HCT116 (cell line): Measurements from ENCODE around the gene DENND5B. TPM values are rescaled to one million over a fixed set of nuclear protein-coding genes. Genes with fewer than 3 reads are reported as not detected.

Experiments used
- ATAC-seq: fragments of 200-7000 bp; cut with Tn5 transposase; 2 replicates; pipeline ENCODE4 v1.9.1; 2020; ENCODE audit warnings: mild to moderate bottlenecking, moderate library complexity
- BruUV-seq: library from RNA; stranded (reverse); fragments of 400-500 nt; replicated peaks from 2 replicates; lab custom pipeline; 2021; lab: Mats Ljungman, UMichigan
- CTCF ChIA-PET: fragments of 300-600 bp; sonication (Branson Sonifier 250); formaldehyde crosslinking; loops from one replicate; lab custom pipeline; 2021; ENCODE audit warnings: antibody characterized with exemption; lab: Charles Lee
- POLR2A ChIA-PET: fragments of 300-600, 350-600 bp; sonication (Branson Sonifier 250); formaldehyde crosslinking; loops from one replicate; lab custom pipeline; 2021; ENCODE audit warnings: antibody characterized with exemption; lab: Charles Lee
- RAD21 ChIA-PET, 2 experiments: fragments of 300-600 bp; sonication (Branson Sonifier 250); formaldehyde crosslinking; loops; one replicate each; lab custom pipeline; 2023; ENCODE audit warnings: low total read pairs in 2 of 2; ENCODE audit not compliant: uncharacterized antibody in 2 of 2, unreplicated experiment in 2 of 2, low non-redundant PET in 1 of 2; lab: Charles Lee
- DNase-seq: peaks from one replicate; pipeline ENCODE4 v3.0.0-alpha.2; 2010; ENCODE audit warnings: low read depth, low spot score
- H2AFZ ChIP-seq: fragments of 200-600 bp; shearing (Covaris generic), sonication (generic); 2 replicates; pipeline ENCODE4 v1.6.1; 2017; ENCODE audit warnings: low read depth, mixed run types, mixed read lengths, antibody characterized with exemption, low read length; ENCODE audit not compliant: poor library complexity, severe bottlenecking
- H3K27ac ChIP-seq: 2 replicates; pipeline ENCODE4 v1.5.1; 2012; ENCODE audit warnings: low read depth, low read length
- H3K27me3 ChIP-seq: fragments of 200-600 bp; sonication (generic); 2 replicates; pipeline ENCODE4 v1.6.1; 2016; ENCODE audit warnings: mixed run types, low read length, mixed read lengths; ENCODE audit not compliant: insufficient read depth
- H3K36me3 ChIP-seq, 2 experiments: fragments of 200-500 bp in 1 of 2; fragments of 200-600 bp in 1 of 2; sonication (Bioruptor generic) in 1 of 2; sonication (generic) in 1 of 2; 2 replicates each; pipeline versions ENCODE4 v1.5.1 to v1.6.1; 2014 to 2016; ENCODE audit warnings: low read length in 2 of 2, inconsistent platforms in 1 of 2, mixed read lengths in 1 of 2, mixed run types in 1 of 2; ENCODE audit not compliant: insufficient read depth in 2 of 2, control insufficient read depth in 1 of 2
- H3K4me1 ChIP-seq, 2 experiments: fragments of 200-600 bp in 1 of 2; sonication (generic) in 1 of 2; 2 replicates each; pipeline versions ENCODE4 v1.5.1 to v1.6.1; 2012 to 2017; ENCODE audit warnings: low read length in 2 of 2, inconsistent platforms in 1 of 2, mild to moderate bottlenecking in 1 of 2, mixed read lengths in 1 of 2, mixed run types in 1 of 2, moderate library complexity in 1 of 2; ENCODE audit not compliant: insufficient read depth in 2 of 2, control insufficient read depth in 1 of 2
- H3K4me2 ChIP-seq: fragments of 200-600 bp; sonication (generic); 2 replicates; pipeline ENCODE4 v1.6.1; 2017; ENCODE audit warnings: mixed run types, low read length, mixed read lengths
- H3K4me3 ChIP-seq, 2 experiments: fragments of 200-600 bp in 1 of 2; sonication (generic) in 1 of 2; replicated peaks in 1 of 2; 2 replicates each; pipeline ENCODE4 v1.5.1; 2011 to 2016; ENCODE audit warnings: low read length in 2 of 2, control low read depth in 1 of 2, low read depth in 1 of 2, mild to moderate bottlenecking in 1 of 2, mixed read lengths in 1 of 2, mixed run types in 1 of 2
- H3K79me2 ChIP-seq: fragments of 200-600 bp; sonication (generic); 2 replicates; pipeline ENCODE4 v1.6.1; 2017; ENCODE audit warnings: mild to moderate bottlenecking, mixed run types, low read length, moderate library complexity, mixed read lengths; ENCODE audit not compliant: insufficient read depth
- H3K9ac ChIP-seq: fragments of 200-600 bp; sonication (generic); 2 replicates; pipeline ENCODE4 v1.6.1; 2016; ENCODE audit warnings: low read length, mixed read lengths
- H3K9me2 ChIP-seq: fragments of 200-600 bp; sonication (generic), shearing (Covaris generic); 2 replicates; pipeline ENCODE4 v1.6.1; 2017; ENCODE audit warnings: mixed run types, mild to moderate bottlenecking, moderate library complexity; ENCODE audit not compliant: insufficient read depth
- H3K9me3 ChIP-seq, 2 experiments: fragments of 200-500 bp in 1 of 2; fragments of 200-600 bp in 1 of 2; sonication (Bioruptor generic) in 1 of 2; sonication (generic) in 1 of 2; 2 replicates each; pipeline ENCODE4 v1.6.1; 2014 to 2017; ENCODE audit warnings: low read length in 2 of 2, mixed read lengths in 2 of 2, inconsistent platforms in 1 of 2, low read depth in 1 of 2, mild to moderate bottlenecking in 1 of 2, mixed run types in 1 of 2, moderate library complexity in 1 of 2; ENCODE audit not compliant: control insufficient read depth in 1 of 2, insufficient read depth in 1 of 2
- H4K20me1 ChIP-seq: fragments of 200-600 bp; sonication (generic), shearing (Covaris generic); 2 replicates; pipeline ENCODE4 v1.6.1; 2017; ENCODE audit warnings: mixed run types, mild to moderate bottlenecking, moderate library complexity; ENCODE audit not compliant: insufficient read depth
- CBX3 ChIP-seq: IDR thresholded peaks from 2 replicates; pipeline ENCODE4 v1.6.1; 2012; ENCODE audit warnings: low read depth
- CEBPB ChIP-seq: IDR thresholded peaks from 2 replicates; pipeline ENCODE4 v1.6.1; 2012; ENCODE audit warnings: low read depth
- EGR1 ChIP-seq: IDR thresholded peaks from 2 replicates; pipeline ENCODE4 v1.6.1; 2012; ENCODE audit warnings: low read depth
- ELF1 ChIP-seq: IDR thresholded peaks from 2 replicates; pipeline ENCODE4 v1.6.1; 2012; ENCODE audit warnings: low read depth, borderline replicate concordance
- EZH2 ChIP-seq: fragments of 200-600 bp; sonication (generic); IDR thresholded peaks from 2 replicates; pipeline ENCODE4 v1.6.1; 2017; ENCODE audit warnings: antibody characterized with exemption, mixed run types
- FOSL1 ChIP-seq: IDR thresholded peaks from 2 replicates; pipeline ENCODE4 v1.6.1; 2012; ENCODE audit warnings: low read depth
- JUND ChIP-seq: IDR thresholded peaks from 2 replicates; pipeline ENCODE4 v1.6.1; 2012
- POLR2AphosphoS5 ChIP-seq: IDR thresholded peaks from 2 replicates; pipeline ENCODE4 v1.6.1; 2011; ENCODE audit warnings: mild to moderate bottlenecking, low read depth, low read length, moderate library complexity
- SIN3A ChIP-seq: IDR thresholded peaks from 2 replicates; pipeline ENCODE4 v1.6.1; 2012; ENCODE audit warnings: low read depth
- SP1 ChIP-seq: IDR thresholded peaks from 2 replicates; pipeline ENCODE4 v1.6.1; 2012; ENCODE audit warnings: low read depth
- ZFX ChIP-seq: fragments of 450-650 bp; IDR thresholded peaks from 2 replicates; pipeline ENCODE4 v1.6.1; 2017
- ZNF274 ChIP-seq: fragments of 200-500 bp; sonication (Bioruptor generic); IDR thresholded peaks from 2 replicates; pipeline ENCODE4 v1.6.1; 2014; ENCODE audit warnings: mild to moderate bottlenecking, low read depth, low read length, inconsistent platforms
- intact Hi-C: fragments of 100-400 bp; cut with micrococcal nuclease; formaldehyde crosslinking; loops from 2 replicates; pipeline ENCODE4 v1.10.0; 2022
- total RNA-seq: library from RNA; stranded (reverse); gene quantifications from one replicate; pipeline ENCODE4 v1.2.1, GENCODE V29; 2021; ENCODE audit not compliant: unreplicated experiment
- TF ChIP-seq, protein P1 (sequence below): IDR thresholded peaks from 2 replicates; pipeline ENCODE4 v1.6.1; 2012
- TF ChIP-seq, protein P2 (sequence below): IDR thresholded peaks from 2 replicates; pipeline ENCODE4 v1.6.1; 2012
- TF ChIP-seq, protein P3 (sequence below), 3 experiments: fragments of 200-600 bp in 1 of 3; sonication (generic) in 1 of 3; IDR thresholded peaks in 2 of 3; conservative IDR thresholded peaks in 1 of 3; 2 replicates each; pipeline ENCODE4 v1.5.1; 2012 to 2017; ENCODE audit warnings: low read depth in 2 of 3, low read length in 2 of 3, antibody characterized with exemption in 1 of 3, borderline replicate concordance in 1 of 3, control low read depth in 1 of 3, mild to moderate bottlenecking in 1 of 3, mixed read lengths in 1 of 3, mixed run types in 1 of 3, moderate library complexity in 1 of 3; ENCODE audit not compliant: insufficient read depth in 1 of 3
- TF ChIP-seq, protein P4 (sequence below): IDR thresholded peaks from 2 replicates; pipeline ENCODE4 v1.6.1; 2011; ENCODE audit warnings: mild to moderate bottlenecking, low read length, moderate library complexity; ENCODE audit not compliant: insufficient replicate concordance; ENCODE audit errors: extremely low read depth
- TF ChIP-seq, protein P5 (sequence below): IDR thresholded peaks from 2 replicates; pipeline ENCODE4 v1.6.1; 2012; ENCODE audit warnings: low read depth

DENND5B gene
- total RNA-seq, 1 experiment from 2014 or later, result 19.2 TPM

DNA sequence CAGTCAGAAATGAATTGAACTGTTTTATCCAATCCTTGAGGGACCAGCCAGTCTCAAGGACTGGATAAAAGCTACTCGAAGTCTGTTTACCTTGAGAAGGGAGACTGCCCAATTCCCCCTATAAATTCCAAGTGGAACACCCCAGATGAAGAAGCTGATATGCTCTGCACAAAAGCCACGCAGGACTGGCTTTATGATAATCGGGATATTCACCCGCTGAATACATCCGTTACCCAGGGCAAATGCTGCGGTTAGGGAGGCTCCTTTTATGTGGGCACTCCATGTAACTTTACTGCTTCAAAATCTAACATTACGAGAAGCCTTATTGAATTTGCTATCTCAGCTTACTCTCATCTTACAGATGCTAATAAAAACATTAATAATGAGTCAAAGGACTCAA, 119.1 kb downstream of the DENND5B start:
- Histone ChIP-seq H3K27ac (peak overlapping the region; percentile 76), H3K36me3 (no peaks in the 10 kb centered on the region), H3K4me3 (no peak overlapping the region)
- ATAC-seq, result peak; percentile 84
- RAD21 ChIA-PET, result interaction anchor here (0.6 to 1.0 kb wide), 2 partner anchors 69 to 119 kb away, joined by 3 to 4 read pairs; partner anchors contain the start of gene DENND5B (in 1 of the 2)
- TF ChIP-seq EGR1 (no peak), ZFX (no peak), FOSL1 (peak; percentile 12; the same call in 1 of the 2 replicates), ZNF274 (no peak), SP1 (peak; percentile 58), JUND (peak; percentile 50), EZH2 (no peak), CEBPB (0 out of 2 replicates have a peak, but pooled peaks have one; percentile 39), SIN3A (peak; percentile 51; the same call in 1 of the 2 replicates), POLR2AphosphoS5 (no peak), CBX3 (no peak), ELF1 (no peak)
- TF ChIP-seq, protein P1, sequence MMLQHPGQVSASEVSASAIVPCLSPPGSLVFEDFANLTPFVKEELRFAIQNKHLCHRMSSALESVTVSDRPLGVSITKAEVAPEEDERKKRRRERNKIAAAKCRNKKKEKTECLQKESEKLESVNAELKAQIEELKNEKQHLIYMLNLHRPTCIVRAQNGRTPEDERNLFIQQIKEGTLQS, result no peak
- TF ChIP-seq, protein P2, sequence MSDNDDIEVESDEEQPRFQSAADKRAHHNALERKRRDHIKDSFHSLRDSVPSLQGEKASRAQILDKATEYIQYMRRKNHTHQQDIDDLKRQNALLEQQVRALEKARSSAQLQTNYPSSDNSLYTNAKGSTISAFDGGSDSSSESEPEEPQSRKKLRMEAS, result no peak
- TF ChIP-seq, protein P3, sequence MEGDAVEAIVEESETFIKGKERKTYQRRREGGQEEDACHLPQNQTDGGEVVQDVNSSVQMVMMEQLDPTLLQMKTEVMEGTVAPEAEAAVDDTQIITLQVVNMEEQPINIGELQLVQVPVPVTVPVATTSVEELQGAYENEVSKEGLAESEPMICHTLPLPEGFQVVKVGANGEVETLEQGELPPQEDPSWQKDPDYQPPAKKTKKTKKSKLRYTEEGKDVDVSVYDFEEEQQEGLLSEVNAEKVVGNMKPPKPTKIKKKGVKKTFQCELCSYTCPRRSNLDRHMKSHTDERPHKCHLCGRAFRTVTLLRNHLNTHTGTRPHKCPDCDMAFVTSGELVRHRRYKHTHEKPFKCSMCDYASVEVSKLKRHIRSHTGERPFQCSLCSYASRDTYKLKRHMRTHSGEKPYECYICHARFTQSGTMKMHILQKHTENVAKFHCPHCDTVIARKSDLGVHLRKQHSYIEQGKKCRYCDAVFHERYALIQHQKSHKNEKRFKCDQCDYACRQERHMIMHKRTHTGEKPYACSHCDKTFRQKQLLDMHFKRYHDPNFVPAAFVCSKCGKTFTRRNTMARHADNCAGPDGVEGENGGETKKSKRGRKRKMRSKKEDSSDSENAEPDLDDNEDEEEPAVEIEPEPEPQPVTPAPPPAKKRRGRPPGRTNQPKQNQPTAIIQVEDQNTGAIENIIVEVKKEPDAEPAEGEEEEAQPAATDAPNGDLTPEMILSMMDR (IDR thresholded peaks at IDR 0.05 in 2 of 3, conservative IDR thresholded peaks at IDR 0.05 in 1 of 3; ENCODE audit: borderline replicate concordance in 1 of 3, insufficient read depth in 1 of 3, low read depth in 2 of 3, low read length in 2 of 3), result no peak
- TF ChIP-seq, protein P4, sequence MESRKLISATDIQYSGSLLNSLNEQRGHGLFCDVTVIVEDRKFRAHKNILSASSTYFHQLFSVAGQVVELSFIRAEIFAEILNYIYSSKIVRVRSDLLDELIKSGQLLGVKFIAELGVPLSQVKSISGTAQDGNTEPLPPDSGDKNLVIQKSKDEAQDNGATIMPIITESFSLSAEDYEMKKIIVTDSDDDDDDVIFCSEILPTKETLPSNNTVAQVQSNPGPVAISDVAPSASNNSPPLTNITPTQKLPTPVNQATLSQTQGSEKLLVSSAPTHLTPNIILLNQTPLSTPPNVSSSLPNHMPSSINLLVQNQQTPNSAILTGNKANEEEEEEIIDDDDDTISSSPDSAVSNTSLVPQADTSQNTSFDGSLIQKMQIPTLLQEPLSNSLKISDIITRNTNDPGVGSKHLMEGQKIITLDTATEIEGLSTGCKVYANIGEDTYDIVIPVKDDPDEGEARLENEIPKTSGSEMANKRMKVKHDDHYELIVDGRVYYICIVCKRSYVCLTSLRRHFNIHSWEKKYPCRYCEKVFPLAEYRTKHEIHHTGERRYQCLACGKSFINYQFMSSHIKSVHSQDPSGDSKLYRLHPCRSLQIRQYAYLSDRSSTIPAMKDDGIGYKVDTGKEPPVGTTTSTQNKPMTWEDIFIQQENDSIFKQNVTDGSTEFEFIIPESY, result no peak
- TF ChIP-seq, protein P5, sequence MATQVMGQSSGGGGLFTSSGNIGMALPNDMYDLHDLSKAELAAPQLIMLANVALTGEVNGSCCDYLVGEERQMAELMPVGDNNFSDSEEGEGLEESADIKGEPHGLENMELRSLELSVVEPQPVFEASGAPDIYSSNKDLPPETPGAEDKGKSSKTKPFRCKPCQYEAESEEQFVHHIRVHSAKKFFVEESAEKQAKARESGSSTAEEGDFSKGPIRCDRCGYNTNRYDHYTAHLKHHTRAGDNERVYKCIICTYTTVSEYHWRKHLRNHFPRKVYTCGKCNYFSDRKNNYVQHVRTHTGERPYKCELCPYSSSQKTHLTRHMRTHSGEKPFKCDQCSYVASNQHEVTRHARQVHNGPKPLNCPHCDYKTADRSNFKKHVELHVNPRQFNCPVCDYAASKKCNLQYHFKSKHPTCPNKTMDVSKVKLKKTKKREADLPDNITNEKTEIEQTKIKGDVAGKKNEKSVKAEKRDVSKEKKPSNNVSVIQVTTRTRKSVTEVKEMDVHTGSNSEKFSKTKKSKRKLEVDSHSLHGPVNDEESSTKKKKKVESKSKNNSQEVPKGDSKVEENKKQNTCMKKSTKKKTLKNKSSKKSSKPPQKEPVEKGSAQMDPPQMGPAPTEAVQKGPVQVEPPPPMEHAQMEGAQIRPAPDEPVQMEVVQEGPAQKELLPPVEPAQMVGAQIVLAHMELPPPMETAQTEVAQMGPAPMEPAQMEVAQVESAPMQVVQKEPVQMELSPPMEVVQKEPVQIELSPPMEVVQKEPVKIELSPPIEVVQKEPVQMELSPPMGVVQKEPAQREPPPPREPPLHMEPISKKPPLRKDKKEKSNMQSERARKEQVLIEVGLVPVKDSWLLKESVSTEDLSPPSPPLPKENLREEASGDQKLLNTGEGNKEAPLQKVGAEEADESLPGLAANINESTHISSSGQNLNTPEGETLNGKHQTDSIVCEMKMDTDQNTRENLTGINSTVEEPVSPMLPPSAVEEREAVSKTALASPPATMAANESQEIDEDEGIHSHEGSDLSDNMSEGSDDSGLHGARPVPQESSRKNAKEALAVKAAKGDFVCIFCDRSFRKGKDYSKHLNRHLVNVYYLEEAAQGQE, result no peak
- TF ChIP-seq, all 23 proteins: peak for 5
- Histone ChIP-seq H3K4me2 (peak overlapping the region; percentile 31), H3K4me1 (peaks cover 44 to 54% of the 10 kb centered on the region in 2 experiments), H3K9me2 (no peaks in the 10 kb centered on the region), H4K20me1 (no peaks in the 10 kb centered on the region), H3K27me3 (no peaks in the 10 kb centered on the region), H2AFZ (no peak overlapping the region), H3K9ac (no peak overlapping the region), H3K9me3 (no peaks in the 10 kb centered on the region), H3K79me2 (no peaks in the 10 kb centered on the region)
- intact Hi-C loops, result no loop called here
- BruUV-seq, result no TSS peak
- CTCF ChIA-PET, result no interaction called here
- POLR2A ChIA-PET, result no interaction called here
- no peak for DNase-seq
